PC-9 (cell line): ENCODE measurements around the gene SNX14.

Source experiments
- EZH2 ChIP-seq: fragments of 200-600 bp; sonication (generic); IDR thresholded peaks from 2 replicates; pipeline ENCODE4 v1.8.0; 2017; ENCODE audit warnings: antibody characterized with exemption, low read depth
- TF ChIP-seq, protein P1 (sequence below): fragments of 200-600 bp; sonication (generic); conservative IDR thresholded peaks from 2 replicates; pipeline ENCODE4 v1.6.1; 2017; ENCODE audit warnings: mixed run types, antibody characterized with exemption, mild to moderate bottlenecking, moderate library complexity

DNA sequence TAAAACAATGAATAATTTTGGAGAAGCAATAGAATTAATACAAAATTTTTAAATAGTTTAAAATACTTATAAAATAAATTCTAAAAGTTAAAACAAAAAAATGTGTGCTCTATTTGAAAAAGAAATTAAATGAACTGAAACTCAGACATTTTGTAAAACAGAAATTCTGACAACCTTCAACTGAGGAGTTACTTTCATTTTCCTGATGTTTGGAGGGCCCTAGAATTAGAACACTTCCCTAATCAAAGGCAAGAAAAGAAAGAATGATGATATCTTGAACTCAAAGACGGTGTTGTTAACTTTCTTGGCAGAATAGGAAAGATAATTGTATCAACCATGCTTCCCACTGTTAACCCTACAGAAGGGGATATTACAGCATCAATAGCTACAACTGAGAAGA is 27.9 kb downstream of the SNX14 start:
- no peak for TF ChIP-seq EZH2
- TF ChIP-seq, protein P1, sequence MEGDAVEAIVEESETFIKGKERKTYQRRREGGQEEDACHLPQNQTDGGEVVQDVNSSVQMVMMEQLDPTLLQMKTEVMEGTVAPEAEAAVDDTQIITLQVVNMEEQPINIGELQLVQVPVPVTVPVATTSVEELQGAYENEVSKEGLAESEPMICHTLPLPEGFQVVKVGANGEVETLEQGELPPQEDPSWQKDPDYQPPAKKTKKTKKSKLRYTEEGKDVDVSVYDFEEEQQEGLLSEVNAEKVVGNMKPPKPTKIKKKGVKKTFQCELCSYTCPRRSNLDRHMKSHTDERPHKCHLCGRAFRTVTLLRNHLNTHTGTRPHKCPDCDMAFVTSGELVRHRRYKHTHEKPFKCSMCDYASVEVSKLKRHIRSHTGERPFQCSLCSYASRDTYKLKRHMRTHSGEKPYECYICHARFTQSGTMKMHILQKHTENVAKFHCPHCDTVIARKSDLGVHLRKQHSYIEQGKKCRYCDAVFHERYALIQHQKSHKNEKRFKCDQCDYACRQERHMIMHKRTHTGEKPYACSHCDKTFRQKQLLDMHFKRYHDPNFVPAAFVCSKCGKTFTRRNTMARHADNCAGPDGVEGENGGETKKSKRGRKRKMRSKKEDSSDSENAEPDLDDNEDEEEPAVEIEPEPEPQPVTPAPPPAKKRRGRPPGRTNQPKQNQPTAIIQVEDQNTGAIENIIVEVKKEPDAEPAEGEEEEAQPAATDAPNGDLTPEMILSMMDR, result no peak
